ENCODE results near the gene PIBF1.

PIBF1 gene

GRCh38 chr13:73015805-73016204 lies 233.9 kb downstream of the PIBF1 start:
- Histone ChIP-seq H3K27me3 (ENCODE audit: insufficient read depth, low read depth) (no peaks in the 10 kb centered on the region), H3K27ac (no peak overlapping the region), H4K20me1 (ENCODE audit: insufficient read depth) (no peaks in the 10 kb centered on the region), H3K4me2 (no peak overlapping the region), H3K79me2 (ENCODE audit: insufficient read depth, low read depth) (no peaks in the 10 kb centered on the region), H3K4me1 (ENCODE audit: low read depth, poor library complexity, severe bottlenecking) (no peaks in the 10 kb centered on the region), H2AFZ (ENCODE audit: low read depth) (no peak overlapping the region), H3K4me3 (IDR thresholded peaks at IDR 0.05; ENCODE audit: insufficient read depth, low read depth, low read length) (no peak overlapping the region), H3K9ac (no peak overlapping the region), H3K36me3 (ENCODE audit: insufficient read depth) (no peaks in the 10 kb centered on the region)
- no peak for TF ChIP-seq CTCF (conservative IDR thresholded peaks at IDR 0.05; ENCODE audit: low read depth, low read length)

DNA sequence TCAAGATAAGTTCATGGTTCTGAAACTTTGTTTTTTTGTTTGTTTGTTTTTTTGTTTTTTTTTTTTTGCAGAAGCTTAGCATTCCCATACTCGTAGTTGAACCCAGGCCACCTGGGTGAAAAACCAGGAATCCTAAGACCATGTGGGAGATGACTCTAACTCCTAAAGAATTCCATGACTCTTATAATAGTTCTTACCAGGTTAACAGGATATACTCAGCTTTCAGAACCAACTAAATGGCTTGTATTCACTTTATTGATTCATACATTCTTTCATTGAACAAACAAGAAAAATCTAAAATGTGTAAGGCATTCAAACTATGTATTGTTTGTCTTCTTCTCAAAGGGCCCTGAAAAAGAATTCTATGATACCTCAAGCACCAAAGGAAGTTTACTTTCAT lies 236.4 kb downstream of the PIBF1 start:
- no peaks in the 10 kb centered on the region for H3K27me3 ChIP-seq (ENCODE audit: insufficient read depth, low read depth)
- TF ChIP-seq CTCF (conservative IDR thresholded peaks at IDR 0.05; ENCODE audit: low read depth, low read length): no peak
- H3K79me2 ChIP-seq (ENCODE audit: insufficient read depth, low read depth): no peaks in the 10 kb centered on the region
- no peak overlapping the region for H3K27ac ChIP-seq
- H2AFZ ChIP-seq (ENCODE audit: low read depth): no peak overlapping the region
- H3K4me3 ChIP-seq (IDR thresholded peaks at IDR 0.05; ENCODE audit: insufficient read depth, low read depth, low read length): no peak overlapping the region
- no peak overlapping the region for H3K4me2 ChIP-seq
- no peaks in the 10 kb centered on the region for H3K4me1 ChIP-seq (ENCODE audit: low read depth, poor library complexity, severe bottlenecking)
- H3K36me3 ChIP-seq (ENCODE audit: insufficient read depth): no peaks in the 10 kb centered on the region
- no peak overlapping the region for H3K9ac ChIP-seq
- no peaks in the 10 kb centered on the region for H4K20me1 ChIP-seq (ENCODE audit: insufficient read depth)

DNA sequence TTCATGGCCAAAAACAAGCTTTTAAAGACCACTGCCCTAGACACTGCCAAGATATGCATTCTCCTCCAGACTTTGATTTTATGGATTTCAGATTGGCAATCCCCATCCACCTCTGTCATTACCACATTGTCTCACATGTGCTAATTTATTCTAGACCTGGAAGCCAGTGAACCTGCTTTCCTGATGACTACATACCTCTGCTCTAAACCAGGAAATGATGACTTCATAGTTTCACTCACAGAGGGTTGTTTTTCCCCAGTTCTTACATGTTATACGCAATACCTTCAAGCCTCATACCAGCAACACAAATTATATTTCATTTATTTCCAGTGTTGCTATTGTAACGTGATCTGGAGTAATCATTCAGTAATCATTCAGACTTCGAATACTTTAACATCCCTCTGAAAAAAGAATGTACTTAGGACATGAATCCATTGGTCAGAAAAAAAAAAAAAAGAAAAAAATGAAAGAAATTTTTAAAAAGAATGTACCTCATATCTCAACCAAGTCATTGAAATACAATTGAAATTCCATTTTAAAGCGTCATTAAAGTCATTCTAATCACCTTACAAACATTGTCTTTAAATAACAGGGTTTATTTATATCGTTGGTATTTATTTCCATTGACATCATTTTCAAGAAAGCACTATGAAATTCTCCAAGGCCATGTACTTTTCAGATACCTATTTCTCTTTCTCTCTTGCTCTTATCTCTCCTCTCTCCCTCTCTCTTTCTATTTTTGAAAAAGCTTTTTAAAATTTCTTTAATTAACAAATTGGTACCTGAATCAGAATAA lies 243.5 kb downstream of the PIBF1 start:
- no peaks in the 10 kb centered on the region for H3K36me3 ChIP-seq (ENCODE audit: insufficient read depth)

DNA sequence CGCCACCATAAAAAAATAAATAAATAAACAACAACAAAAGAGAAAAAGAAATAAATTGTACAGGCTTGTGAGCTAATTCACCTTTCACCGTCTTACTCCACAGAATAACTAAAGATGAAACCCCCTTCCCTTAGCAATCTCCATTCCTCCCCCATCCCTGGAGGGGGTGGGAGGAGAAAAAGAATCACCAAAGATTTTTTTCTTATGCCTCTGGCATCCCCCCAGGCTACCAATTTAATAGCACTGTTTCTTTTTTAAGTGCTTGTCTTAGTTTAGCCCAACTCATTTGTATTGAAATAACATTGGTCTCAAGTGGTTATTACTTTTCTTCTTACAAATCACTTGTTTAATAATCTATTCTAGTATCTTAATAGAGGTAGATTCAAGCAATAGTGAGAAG lies 253.0 kb downstream of the PIBF1 start:
- no peak for TF ChIP-seq CTCF (conservative IDR thresholded peaks at IDR 0.05; ENCODE audit: low read depth, low read length)
- Histone ChIP-seq H4K20me1 (ENCODE audit: insufficient read depth) (no peaks in the 10 kb centered on the region), H3K4me1 (ENCODE audit: low read depth, poor library complexity, severe bottlenecking) (no peaks in the 10 kb centered on the region), H3K4me3 (IDR thresholded peaks at IDR 0.05; ENCODE audit: insufficient read depth, low read depth, low read length) (no peak overlapping the region), H3K79me2 (ENCODE audit: insufficient read depth, low read depth) (no peaks in the 10 kb centered on the region), H2AFZ (ENCODE audit: low read depth) (no peak overlapping the region), H3K9ac (no peak overlapping the region), H3K36me3 (ENCODE audit: insufficient read depth) (no peaks in the 10 kb centered on the region), H3K27ac (no peak overlapping the region), H3K27me3 (ENCODE audit: insufficient read depth, low read depth) (no peaks in the 10 kb centered on the region), H3K4me2 (no peak overlapping the region)

More for the DNA sequence above, 243.5 kb downstream of the PIBF1 start:
- Histone ChIP-seq H3K4me1 (ENCODE audit: low read depth, poor library complexity, severe bottlenecking) (peaks cover 6% of the 10 kb centered on the region), H4K20me1 (ENCODE audit: insufficient read depth) (no peaks in the 10 kb centered on the region), H2AFZ (ENCODE audit: low read depth) (no peak overlapping the region), H3K4me3 (IDR thresholded peaks at IDR 0.05; ENCODE audit: insufficient read depth, low read depth, low read length) (no peak overlapping the region), H3K4me2 (no peak overlapping the region), H3K27me3 (ENCODE audit: insufficient read depth, low read depth) (no peaks in the 10 kb centered on the region), H3K9ac (no peak overlapping the region), H3K27ac (no peak overlapping the region), H3K79me2 (ENCODE audit: insufficient read depth, low read depth) (no peaks in the 10 kb centered on the region)
- TF ChIP-seq CTCF (conservative IDR thresholded peaks at IDR 0.05; ENCODE audit: low read depth, low read length): no peak

Measured in KMS-11 (cell line).